GM12873 (cell line): Measurements from ENCODE around the gene NEK9.
A peak's percentile ranks its signal among the peaks of the same experiment; 100 is the strongest.

Experiments
- TF ChIP-seq, protein P1 (sequence below): IDR thresholded peaks from 2 replicates; pipeline ENCODE4 v1.5.1; 2012; ENCODE audit warnings: low read depth, mild to moderate bottlenecking, moderate library complexity, low read length, control low read depth; ENCODE audit not compliant: insufficient read depth; ENCODE audit errors: missing control alignments

The NEK9 gene

DNA sequence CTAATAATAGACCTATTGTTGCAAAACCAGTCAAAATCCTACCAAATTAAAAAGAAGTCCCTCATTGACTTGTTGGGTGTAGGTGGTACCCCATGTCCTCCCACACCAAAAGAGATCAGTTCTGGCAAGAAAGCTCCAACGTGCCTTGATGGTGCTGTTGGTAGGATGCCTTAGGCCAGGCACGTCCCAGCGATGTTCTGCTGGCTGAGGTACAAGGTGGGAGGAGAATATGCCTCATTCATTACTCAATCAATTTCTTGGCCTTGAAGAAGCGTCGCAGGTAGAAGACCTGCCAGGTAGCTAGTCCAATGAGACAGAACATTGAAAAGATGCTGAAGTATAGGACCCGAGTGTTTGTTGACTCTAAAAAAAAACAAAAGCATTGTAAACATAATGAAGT is 7.8 kb upstream of the NEK9 start:
- TF ChIP-seq, protein P1, sequence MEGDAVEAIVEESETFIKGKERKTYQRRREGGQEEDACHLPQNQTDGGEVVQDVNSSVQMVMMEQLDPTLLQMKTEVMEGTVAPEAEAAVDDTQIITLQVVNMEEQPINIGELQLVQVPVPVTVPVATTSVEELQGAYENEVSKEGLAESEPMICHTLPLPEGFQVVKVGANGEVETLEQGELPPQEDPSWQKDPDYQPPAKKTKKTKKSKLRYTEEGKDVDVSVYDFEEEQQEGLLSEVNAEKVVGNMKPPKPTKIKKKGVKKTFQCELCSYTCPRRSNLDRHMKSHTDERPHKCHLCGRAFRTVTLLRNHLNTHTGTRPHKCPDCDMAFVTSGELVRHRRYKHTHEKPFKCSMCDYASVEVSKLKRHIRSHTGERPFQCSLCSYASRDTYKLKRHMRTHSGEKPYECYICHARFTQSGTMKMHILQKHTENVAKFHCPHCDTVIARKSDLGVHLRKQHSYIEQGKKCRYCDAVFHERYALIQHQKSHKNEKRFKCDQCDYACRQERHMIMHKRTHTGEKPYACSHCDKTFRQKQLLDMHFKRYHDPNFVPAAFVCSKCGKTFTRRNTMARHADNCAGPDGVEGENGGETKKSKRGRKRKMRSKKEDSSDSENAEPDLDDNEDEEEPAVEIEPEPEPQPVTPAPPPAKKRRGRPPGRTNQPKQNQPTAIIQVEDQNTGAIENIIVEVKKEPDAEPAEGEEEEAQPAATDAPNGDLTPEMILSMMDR, result no peak

DNA sequence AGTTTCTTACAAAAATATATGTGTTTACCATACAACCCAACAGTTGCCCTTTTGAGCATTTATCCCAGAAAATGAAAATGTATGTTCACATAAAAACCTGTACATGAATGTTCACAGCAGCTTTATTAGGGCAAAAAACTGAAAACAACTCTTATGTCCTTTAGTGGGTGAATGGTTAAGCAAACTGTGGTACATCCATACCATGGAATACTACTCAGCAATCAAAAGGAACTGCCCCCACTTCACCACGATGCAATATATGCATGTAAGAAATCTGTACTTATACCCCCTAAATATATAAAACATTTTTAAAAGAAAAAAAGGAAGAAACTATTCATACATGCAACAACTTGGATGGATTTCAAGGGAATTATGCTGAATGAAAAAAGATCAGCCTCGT is 6.7 kb upstream of the NEK9 start:
- TF ChIP-seq, protein P1, result no peak

DNA sequence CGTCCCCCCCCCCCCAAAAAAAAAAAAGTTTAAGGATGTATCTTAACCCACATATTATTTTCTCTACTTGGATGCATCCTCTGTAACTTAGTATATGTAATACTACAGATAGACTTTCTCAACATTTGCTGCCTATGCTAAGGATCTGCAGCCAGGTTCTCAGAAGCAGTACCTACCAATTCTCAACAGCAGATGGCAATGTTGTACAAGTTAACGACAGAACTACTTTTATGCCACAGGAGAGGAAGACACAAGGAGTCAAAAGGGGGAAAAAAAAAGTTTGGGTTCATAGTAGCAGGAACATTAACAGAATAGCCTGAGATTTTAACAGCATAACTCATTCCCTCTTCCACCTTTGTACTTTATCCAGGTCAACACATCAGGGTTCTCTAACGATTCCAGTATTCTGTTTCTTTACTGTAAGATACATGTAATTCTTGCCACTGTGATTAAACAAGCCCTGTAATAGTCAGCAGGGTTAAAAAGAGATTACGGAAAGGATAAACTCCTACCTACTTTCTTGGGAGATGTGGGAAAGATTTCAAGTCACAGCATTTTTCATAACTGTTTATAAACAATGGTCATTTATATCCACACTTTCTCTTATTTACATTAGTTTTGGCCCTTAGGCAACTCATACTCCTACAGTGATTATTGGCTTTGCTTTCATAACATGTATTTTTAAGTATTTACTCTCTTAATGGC is 5.7 kb upstream of the NEK9 start:
- TF ChIP-seq, protein P1, result peak; percentile 63

DNA sequence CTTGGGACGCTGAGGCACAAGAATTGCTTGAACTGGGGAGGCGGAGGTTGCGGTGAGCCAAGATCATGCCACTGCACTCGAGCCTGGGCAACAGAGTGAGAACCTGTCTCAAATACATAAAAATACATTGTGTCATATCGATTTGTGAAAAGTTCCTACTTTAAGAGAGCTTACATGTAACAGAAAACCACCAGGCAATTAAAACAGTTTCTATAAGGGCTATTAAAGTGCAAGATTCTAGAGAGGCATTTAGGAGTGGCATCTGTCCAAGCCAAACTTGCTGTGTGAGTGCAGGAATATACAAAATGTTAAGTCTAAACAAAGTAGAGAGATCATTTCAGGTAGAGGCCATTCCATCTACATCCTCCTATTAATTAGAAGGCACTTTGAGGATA is 1.7 kb upstream of the NEK9 start:
- TF ChIP-seq, protein P1, result no peak

DNA sequence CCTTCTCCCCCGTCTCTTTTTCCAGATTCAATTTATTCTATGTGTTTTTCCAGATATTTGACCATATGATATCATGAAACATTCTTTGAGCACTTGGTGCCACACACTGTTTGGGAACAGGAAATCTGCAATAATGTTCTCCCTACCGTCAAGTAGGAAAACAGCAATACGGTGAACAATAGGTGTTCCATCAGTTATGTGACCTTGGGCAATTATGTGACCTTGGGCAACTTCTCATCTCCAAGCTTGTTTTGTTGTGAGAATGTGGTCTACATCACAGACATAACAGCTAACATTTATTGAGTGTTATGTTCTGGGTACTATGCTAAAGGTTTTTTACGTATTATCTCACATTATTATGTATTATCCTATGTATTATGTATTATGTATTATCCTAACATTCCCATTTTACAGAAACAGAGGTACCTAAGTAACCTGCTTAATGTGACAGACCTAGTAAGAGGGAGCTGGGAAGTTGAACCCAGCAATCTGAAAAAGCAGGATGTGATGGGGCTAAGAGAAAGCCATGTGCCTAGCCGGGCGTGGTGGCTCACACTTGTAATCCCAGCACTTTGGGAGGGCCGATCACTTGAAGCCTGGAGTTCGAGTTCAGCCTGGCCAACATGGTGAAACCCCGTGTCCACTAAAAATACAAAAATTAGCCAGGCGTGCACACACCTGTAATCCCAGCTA is 1.2 kb upstream of the NEK9 start:
- TF ChIP-seq, protein P1, result no peak

DNA sequence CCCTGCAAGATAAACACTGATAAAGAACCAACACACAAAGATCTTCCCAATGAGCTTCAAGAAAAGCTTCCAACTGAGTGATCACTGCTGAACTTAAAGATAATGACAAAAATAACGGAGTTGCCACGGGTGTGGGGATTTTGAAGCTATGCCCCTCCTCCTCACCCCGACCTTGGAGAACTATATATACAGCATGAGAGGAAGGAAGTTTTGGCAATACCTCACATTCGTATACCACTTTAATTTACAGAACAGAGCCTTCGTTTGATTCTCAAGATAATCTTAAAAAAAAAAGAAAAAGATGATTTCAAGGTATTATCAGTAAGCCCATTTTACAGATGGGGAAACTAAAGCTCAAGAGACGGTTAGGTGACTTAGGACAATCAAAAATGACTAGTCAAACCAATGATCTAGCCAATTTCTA is 715 bp downstream of the NEK9 start:
- TF ChIP-seq, protein P1, result no peak

DNA sequence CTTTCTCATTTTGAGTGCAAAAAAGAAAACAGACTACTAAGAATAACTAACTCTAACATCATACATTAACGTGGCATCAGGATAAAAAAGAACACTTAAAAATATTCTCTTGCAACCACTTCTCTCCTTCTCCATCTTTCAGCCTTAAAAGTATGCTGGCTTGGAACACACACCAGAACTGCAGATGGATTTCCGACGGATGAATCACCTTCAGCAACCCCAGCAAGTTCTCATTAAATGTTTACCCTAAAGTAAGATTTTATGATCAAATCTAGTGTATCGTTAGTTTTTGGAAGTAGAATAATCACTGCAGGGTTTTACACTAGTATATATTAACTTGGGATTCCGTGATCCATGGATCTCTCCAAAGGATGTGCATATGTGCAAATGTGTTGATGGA is 1.2 kb downstream of the NEK9 start:
- TF ChIP-seq, protein P1, result no peak
